Measurements from ENCODE around the gene ANGEL1.

ANGEL1 gene

DNA sequence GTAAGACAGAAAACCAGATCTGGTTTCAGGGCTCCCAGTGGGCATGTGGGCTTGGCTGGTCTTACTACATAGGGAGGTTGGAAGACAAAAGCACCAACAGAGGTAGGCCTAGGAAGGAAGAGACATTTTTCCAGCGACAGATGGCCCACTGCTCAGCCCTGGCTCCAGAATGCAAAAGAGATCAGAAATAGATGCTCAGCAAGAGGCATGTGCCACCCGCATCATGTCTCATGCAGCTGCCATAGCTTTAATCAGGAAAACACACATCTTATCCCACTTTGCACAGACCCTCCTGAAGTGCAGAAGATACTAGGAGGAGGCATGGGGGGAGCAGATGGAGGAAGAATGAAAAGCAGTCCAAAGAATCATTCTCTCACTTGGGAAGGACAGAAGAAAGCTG, 26.1 kb downstream of the ANGEL1 start:
- TF ChIP-seq, protein P1, sequence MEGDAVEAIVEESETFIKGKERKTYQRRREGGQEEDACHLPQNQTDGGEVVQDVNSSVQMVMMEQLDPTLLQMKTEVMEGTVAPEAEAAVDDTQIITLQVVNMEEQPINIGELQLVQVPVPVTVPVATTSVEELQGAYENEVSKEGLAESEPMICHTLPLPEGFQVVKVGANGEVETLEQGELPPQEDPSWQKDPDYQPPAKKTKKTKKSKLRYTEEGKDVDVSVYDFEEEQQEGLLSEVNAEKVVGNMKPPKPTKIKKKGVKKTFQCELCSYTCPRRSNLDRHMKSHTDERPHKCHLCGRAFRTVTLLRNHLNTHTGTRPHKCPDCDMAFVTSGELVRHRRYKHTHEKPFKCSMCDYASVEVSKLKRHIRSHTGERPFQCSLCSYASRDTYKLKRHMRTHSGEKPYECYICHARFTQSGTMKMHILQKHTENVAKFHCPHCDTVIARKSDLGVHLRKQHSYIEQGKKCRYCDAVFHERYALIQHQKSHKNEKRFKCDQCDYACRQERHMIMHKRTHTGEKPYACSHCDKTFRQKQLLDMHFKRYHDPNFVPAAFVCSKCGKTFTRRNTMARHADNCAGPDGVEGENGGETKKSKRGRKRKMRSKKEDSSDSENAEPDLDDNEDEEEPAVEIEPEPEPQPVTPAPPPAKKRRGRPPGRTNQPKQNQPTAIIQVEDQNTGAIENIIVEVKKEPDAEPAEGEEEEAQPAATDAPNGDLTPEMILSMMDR (IDR thresholded peaks at IDR 0.05; ENCODE audit: extremely low read depth, insufficient read depth, missing control alignments), result no peak
- in situ Hi-C loops (cut with MboI; ENCODE audit: low pct_unique_long_range_greater_than_20kb, low sequenced_read_pairs, unreplicated experiment), result no loop called here
- DNase-seq (ENCODE audit: low spot score), result no peak

DNA sequence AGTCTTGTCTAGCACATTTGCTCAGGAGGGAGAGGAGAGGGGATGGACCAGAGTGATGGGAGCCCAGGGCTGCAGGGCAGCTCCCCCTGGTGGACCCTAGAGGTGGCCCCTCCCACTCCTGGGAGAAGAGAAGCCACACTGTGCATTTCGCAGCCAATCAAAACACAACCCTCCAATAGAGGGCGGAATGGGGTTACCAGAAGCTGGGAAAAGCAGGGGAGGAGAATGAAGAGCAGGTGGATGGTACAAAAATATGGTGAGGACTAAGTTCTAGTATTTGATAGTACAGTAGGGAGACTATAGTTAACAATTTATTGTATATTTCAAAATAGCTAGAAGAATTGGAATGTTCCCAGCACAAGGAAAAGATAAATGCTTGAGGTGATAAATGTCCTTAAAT, 27.8 kb downstream of the ANGEL1 start:
- TF ChIP-seq, protein P1 (IDR thresholded peaks at IDR 0.05; ENCODE audit: extremely low read depth, insufficient read depth, missing control alignments), result peak; percentile 81
- DNase-seq (ENCODE audit: low spot score), result peak; percentile 80
- in situ Hi-C loops (cut with MboI; ENCODE audit: low pct_unique_long_range_greater_than_20kb, low sequenced_read_pairs, unreplicated experiment), result no loop called here

DNA sequence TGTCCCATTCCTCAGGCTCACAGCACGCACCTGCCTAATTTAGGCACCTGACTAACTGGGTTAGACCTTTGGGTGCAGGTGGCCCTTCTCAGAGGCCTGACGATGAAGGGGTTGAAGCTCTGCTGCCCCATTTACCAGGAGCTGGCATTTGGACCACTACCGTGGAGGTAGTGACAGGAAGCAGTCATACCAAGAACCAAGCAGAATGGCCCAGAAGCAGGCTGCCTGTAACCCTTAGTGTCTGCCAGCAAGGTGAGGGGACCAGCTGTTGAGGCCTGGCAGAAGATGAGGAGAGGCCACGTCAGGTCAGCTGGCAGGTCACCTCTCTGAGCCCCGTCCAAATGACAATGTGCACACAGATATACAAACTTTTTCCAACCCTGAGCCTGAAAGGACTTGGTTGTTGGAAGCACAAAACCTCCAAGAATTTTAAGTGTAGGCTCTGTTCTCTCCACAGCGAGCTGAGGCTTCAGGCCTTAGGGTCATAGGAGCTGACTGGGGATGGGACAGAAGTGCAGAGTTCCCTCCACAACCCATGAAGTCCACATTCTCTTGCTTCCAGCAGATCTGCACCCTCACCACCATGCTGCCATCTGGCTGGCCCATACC, 28.3 kb downstream of the ANGEL1 start:
- TF ChIP-seq, protein P1 (IDR thresholded peaks at IDR 0.05; ENCODE audit: extremely low read depth, insufficient read depth, missing control alignments), result no peak
- no peak for DNase-seq (ENCODE audit: low spot score)
- in situ Hi-C loops (cut with MboI; ENCODE audit: low pct_unique_long_range_greater_than_20kb, low sequenced_read_pairs, unreplicated experiment), result no loop called here

DNA sequence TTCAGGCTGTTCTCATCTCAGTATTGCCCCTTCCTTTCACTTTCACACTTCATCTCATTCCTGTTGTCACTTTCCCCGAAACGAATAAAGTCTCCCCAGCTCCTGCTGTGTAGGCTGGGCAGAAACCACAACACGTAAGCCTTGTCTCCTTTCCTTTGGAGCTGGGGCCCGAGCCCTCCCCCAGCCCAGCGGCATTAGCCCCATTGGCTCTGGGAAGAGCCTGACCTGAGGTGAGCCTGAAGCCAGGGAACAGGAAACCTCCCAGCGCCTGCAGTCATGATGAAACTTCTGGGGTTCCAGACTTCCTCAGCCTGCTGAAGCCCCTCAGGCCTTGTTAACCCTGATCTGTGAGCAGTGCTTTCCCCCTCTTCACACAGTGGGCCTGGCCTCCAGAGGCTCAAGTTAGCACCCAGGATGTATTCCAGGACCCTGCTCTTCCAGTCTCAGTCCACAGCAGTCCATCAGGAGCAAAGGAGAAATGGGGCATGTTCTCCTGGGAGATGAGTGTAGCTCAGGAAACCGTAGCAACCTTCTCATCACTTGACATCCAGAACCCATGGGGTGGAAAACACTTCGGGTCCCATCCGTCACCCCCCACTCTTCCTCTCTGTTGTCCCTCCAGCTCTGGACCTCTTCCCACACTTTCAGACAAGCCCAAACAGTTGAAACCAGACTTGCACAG, 29.7 kb downstream of the ANGEL1 start:
- in situ Hi-C loops (cut with MboI; ENCODE audit: low pct_unique_long_range_greater_than_20kb, low sequenced_read_pairs, unreplicated experiment), result no loop called here
- TF ChIP-seq, protein P1 (IDR thresholded peaks at IDR 0.05; ENCODE audit: extremely low read depth, insufficient read depth, missing control alignments), result no peak
- peak; percentile 66 for DNase-seq (ENCODE audit: low spot score)

DNA sequence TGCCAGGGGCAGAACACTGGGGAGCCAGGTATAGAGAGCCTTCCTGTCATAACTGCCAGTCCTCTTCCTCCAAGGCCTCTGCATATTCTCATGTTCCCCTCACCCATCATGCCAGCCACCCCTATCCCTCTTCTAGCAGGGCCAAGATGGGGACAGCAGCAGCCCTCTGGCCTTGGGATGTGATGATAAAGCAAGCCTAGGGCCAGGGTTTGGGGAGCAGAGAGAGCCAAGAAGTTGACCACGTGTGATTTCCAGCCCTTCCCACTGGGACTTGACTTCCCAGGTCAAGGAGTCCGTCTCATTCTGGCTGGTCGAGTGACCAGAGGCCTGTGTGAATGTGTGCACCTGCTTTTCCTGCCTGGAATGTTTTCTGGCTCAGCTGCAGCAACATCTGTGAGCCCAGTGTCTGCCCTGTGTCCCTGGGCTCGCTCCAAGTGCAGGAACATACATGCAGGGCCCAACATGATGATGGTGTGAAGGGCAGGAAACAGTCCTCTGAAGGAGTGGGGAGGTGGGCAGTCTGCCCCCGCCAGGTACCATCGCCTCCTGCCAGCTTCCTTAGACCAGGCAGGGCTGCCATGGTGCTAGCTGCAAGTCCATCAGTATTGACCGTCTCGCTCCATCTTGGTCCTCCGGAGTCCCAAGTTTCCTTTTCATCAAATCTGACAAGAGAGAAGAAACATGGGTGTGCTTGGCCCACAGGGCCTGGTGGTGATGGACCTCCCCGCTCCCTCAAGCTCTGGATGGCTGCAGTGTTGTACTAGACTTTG, 30.4 kb downstream of the ANGEL1 start:
- in situ Hi-C loops (cut with MboI; ENCODE audit: low pct_unique_long_range_greater_than_20kb, low sequenced_read_pairs, unreplicated experiment), result no loop called here
- TF ChIP-seq, protein P1 (IDR thresholded peaks at IDR 0.05; ENCODE audit: extremely low read depth, insufficient read depth, missing control alignments), result no peak
- DNase-seq (ENCODE audit: low spot score), result no peak

DNA sequence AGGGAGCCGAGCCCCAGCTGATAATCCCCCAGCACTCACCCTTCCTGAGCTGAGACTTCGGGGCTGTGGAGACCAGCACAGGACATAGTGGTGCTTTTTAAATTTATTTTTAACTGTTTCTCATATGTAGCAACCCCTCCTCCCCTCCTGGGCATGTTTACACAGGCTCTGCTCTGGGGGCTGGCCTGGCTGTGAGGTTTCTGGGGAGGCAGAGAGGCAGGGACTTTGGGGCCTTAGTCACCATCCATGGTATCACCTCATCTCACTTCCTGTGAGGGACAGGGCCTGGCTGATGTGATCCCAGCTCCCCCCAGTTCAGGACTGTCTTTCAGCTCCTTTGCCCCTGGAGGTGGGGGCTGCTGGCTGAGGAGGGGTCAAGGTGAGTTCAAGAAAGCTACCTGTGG, 31.0 kb downstream of the ANGEL1 start:
- TF ChIP-seq, protein P1 (IDR thresholded peaks at IDR 0.05; ENCODE audit: extremely low read depth, insufficient read depth, missing control alignments), result no peak
- in situ Hi-C loops (cut with MboI; ENCODE audit: low pct_unique_long_range_greater_than_20kb, low sequenced_read_pairs, unreplicated experiment), result no loop called here
- DNase-seq (ENCODE audit: low spot score), result peak; percentile 42
